PFSK-1 (cell line): ENCODE data around the gene ORC4.

Source experiments
- SIN3A ChIP-seq: IDR thresholded peaks from 2 replicates; pipeline ENCODE4 v1.6.1; 2012; ENCODE audit warnings: mild to moderate bottlenecking, low read length, moderate library complexity, borderline replicate concordance; ENCODE audit not compliant: insufficient read depth
- TAF1 ChIP-seq: IDR thresholded peaks from 2 replicates; pipeline ENCODE4 v1.6.1; 2012; ENCODE audit warnings: low read length, control low read depth, borderline replicate concordance; ENCODE audit not compliant: insufficient read depth
- TF ChIP-seq, protein P1 (sequence below), 2 experiments: IDR thresholded peaks; 2 replicates each; pipeline versions ENCODE4 v1.6.1 to v1.8.0; 2011 to 2012; ENCODE audit warnings: low read depth in 2 of 2, low read length in 2 of 2, control low read depth in 1 of 2, inconsistent platforms in 1 of 2, mild to moderate bottlenecking in 1 of 2, moderate library complexity in 1 of 2; ENCODE audit not compliant: insufficient read depth in 1 of 2

DNA sequence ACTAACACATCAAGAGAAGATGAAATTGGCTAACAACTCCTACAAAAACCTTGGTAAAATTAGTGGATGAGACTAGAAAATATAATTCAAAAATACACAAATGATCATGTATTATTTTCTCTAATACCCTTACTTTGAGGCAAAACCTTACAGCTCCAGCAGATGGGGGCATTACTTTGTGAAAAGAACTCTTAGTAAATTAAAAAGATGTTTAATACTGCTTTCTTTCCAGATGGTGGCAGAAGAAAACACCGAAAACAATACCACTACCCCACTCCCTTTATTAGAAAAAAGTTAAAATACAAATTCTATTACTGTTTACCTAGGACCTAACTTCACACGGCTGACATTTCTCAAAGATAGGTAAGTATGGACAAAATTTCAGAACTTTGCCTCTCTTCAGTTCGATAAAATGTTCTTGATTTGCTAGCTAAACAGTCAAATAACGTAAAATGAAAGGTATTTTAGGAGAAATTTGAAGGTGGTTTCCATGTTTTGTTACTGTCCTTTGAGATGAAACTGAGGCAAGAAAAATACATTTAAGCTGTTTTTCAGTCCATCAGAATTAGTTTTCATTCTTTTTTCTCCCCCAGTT, 30.6 kb downstream of the ORC4 start:
- TF ChIP-seq, protein P1, sequence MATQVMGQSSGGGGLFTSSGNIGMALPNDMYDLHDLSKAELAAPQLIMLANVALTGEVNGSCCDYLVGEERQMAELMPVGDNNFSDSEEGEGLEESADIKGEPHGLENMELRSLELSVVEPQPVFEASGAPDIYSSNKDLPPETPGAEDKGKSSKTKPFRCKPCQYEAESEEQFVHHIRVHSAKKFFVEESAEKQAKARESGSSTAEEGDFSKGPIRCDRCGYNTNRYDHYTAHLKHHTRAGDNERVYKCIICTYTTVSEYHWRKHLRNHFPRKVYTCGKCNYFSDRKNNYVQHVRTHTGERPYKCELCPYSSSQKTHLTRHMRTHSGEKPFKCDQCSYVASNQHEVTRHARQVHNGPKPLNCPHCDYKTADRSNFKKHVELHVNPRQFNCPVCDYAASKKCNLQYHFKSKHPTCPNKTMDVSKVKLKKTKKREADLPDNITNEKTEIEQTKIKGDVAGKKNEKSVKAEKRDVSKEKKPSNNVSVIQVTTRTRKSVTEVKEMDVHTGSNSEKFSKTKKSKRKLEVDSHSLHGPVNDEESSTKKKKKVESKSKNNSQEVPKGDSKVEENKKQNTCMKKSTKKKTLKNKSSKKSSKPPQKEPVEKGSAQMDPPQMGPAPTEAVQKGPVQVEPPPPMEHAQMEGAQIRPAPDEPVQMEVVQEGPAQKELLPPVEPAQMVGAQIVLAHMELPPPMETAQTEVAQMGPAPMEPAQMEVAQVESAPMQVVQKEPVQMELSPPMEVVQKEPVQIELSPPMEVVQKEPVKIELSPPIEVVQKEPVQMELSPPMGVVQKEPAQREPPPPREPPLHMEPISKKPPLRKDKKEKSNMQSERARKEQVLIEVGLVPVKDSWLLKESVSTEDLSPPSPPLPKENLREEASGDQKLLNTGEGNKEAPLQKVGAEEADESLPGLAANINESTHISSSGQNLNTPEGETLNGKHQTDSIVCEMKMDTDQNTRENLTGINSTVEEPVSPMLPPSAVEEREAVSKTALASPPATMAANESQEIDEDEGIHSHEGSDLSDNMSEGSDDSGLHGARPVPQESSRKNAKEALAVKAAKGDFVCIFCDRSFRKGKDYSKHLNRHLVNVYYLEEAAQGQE (IDR thresholded peaks at IDR 0.05; ENCODE audit: insufficient read depth in 1 of 2, low read depth in 2 of 2, low read length in 2 of 2) = no peak
- no peak for TF ChIP-seq TAF1
- no peak for TF ChIP-seq SIN3A
